Measurements from ENCODE around the gene ZC3H10. TPM values are rescaled to one million over a fixed set of nuclear protein-coding genes. Genes with fewer than 3 reads are reported as not detected.

ZC3H10 gene
- total RNA-seq, 4 donors from 2014 or later: 3.7 to 10.1 (median 4.5) TPM

DNA sequence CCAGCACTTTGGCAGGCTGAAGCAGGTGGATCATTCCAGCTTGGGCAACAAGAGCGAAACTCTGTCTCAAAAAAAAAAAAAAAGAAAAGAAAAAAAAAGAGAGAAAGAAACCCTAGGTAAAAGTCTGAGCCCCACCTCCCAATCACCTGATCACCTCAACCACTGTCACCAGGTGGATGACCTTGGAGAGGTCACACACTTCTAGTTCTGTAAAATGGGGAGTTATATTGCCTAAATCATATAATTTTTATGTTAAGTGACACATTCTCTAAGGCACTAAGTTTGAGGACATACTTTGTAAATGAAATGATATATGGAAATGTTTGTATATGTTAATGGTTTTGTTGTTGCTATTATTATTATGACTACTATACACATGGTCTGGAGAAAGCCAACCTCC, 39.6 kb upstream of the ZC3H10 start:
- Histone ChIP-seq H3K27me3 (no peaks in the 10 kb centered on the region), H3K9me3 (no peaks in the 10 kb centered on the region), H3K27ac (peak overlapping the region; percentile 89 to 94 (median 90)), H3K4me1 (peaks cover 0 to 23% (median 12%) of the 10 kb centered on the region in 4 donors), H3K4me3 (peak overlapping the region in 1 of 4 donors; percentile 65), H3K36me3 (no peaks in the 10 kb centered on the region)
- TF ChIP-seq POLR2AphosphoS5 (IDR thresholded peaks at IDR 0.05): no peak
- no peak for TF ChIP-seq POLR2A (IDR thresholded peaks at IDR 0.05)
- TF ChIP-seq, protein P1, sequence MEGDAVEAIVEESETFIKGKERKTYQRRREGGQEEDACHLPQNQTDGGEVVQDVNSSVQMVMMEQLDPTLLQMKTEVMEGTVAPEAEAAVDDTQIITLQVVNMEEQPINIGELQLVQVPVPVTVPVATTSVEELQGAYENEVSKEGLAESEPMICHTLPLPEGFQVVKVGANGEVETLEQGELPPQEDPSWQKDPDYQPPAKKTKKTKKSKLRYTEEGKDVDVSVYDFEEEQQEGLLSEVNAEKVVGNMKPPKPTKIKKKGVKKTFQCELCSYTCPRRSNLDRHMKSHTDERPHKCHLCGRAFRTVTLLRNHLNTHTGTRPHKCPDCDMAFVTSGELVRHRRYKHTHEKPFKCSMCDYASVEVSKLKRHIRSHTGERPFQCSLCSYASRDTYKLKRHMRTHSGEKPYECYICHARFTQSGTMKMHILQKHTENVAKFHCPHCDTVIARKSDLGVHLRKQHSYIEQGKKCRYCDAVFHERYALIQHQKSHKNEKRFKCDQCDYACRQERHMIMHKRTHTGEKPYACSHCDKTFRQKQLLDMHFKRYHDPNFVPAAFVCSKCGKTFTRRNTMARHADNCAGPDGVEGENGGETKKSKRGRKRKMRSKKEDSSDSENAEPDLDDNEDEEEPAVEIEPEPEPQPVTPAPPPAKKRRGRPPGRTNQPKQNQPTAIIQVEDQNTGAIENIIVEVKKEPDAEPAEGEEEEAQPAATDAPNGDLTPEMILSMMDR (IDR thresholded peaks at IDR 0.05): no peak
- no peak for TF ChIP-seq EP300 (IDR thresholded peaks at IDR 0.05; ENCODE audit: low read depth)
- no peak for DNase-seq
- intact Hi-C loops (cut with DNase I; ENCODE audit: low total_unique reads) (no loop called here), in situ Hi-C loops (cut with MboI; ENCODE audit: low pct_ligation_motif_present in 1 of 4, low pct_unique_long_range_greater_than_20kb in 1 of 4, low sequenced_read_pairs in 3 of 4) (no loop called here)
- 88% methylated on average over 1 of the region's 1 CpG; no CpG with 5 or more reads in 1 of the 2 donors for WGBS, 2 donors (ENCODE audit: low coverage in 1 of 2)

DNA sequence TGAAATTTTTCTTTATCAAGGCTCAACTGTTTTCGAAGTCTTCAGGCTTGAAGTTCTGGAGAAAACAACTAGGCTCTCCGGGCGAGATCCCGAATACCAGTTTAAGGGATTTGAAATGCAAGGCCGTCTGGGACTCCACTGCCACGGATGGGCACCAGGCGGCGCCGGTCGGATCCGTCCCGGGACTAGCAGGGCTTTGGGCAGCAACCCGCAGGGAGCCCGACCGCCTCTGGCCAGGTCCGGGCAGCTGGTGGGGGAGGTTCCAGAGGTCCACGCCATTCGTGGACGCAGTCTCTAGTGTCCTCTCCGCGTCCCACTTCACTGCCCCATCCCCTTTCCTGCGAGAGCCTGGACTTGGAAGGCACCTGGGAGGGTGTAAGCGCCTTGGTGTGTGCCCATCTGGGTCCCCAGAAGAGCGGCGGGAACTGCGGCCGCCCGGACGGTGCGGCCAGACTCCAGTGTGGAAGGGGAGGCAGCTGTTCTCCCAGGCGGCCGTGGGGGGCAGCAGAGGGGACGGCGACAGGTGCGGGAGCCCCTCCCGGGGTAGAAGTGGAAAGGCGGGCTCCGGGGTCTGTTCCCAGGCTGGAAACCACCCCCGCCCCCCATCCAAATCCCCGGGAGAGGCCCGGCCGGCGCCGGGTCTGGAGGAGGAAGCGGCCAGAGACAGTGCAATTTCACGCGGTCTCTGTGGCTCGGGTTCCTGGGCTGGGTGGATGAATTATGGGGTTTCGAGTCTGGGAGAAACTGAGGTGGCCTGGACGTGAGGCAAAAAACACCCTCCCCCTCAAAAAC, 38.9 kb upstream of the ZC3H10 start:
- TF ChIP-seq, protein P1 (IDR thresholded peaks at IDR 0.05): peak; percentile 74 to 93 (median 78)
- TF ChIP-seq EP300 (IDR thresholded peaks at IDR 0.05; ENCODE audit: low read depth): no peak
- TF ChIP-seq POLR2AphosphoS5 (IDR thresholded peaks at IDR 0.05): peak in 2 of 3 donors; percentile 70 to 77
- TF ChIP-seq POLR2A (IDR thresholded peaks at IDR 0.05): peak; percentile 73
- WGBS, 2 donors (ENCODE audit: low coverage in 1 of 2): 2% methylated on average over 45 of the region's 50 CpGs; no CpG with 5 or more reads in 1 of the 2 donors
- intact Hi-C loops (cut with DNase I; ENCODE audit: low total_unique reads): no loop called here
- Histone ChIP-seq H3K9me3 (no peaks in the 10 kb centered on the region), H3K27me3 (no peaks in the 10 kb centered on the region), H3K27ac (peak overlapping the region; percentile 89 to 94 (median 90)), H3K4me1 (peaks cover 0 to 28% (median 17%) of the 10 kb centered on the region in 4 donors), H3K4me3 (peak overlapping the region; percentile 35 to 74 (median 64)), H3K36me3 (no peaks in the 10 kb centered on the region)
- DNase-seq: peak; percentile 94
- in situ Hi-C loops (cut with MboI; ENCODE audit: low pct_ligation_motif_present in 1 of 4, low pct_unique_long_range_greater_than_20kb in 1 of 4, low sequenced_read_pairs in 3 of 4): no loop called here

DNA sequence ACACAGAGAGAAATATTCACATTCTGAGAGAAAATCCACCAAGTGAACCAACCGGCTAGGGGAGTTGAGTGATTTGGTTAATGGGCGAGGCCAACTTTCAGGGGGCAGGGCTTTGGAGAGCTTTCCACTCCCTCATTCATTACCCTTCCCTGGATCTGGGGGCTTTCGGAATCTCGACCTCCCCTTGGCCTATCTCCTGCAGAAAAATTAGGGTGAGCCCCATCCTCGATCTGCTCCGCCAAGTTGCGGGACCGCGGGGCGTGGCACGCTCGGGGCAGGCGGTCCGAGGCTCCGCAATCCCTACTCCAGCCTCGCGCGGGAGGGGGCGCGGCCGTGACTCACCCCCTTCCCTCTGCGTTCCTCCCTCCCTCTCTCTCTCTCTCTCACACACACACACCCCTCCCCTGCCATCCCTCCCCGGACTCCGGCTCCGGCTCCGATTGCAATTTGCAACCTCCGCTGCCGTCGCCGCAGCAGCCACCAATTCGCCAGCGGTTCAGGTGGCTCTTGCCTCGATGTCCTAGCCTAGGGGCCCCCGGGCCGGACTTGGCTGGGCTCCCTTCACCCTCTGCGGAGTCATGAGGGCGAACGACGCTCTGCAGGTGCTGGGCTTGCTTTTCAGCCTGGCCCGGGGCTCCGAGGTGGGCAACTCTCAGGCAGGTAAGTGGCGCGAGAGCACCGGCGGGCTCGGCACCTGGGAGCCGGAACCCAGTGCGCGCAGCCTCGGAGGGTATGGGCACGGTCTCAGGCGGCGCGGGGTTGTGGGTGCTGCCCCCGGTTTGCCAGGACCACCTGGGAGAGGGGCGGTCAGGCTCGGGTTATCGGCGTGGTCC, 38.1 kb upstream of the ZC3H10 start, which contains the start of gene ERBB3:
TSS of gene ERBB3 (plus strand) at position 443 of the 833 bp plus-strand sequence. CDS start at position 579, 136 bp downstream.
- intact Hi-C loops (cut with DNase I; ENCODE audit: low total_unique reads) (no loop called here), in situ Hi-C loops (cut with MboI; ENCODE audit: low pct_ligation_motif_present in 1 of 4, low pct_unique_long_range_greater_than_20kb in 1 of 4, low sequenced_read_pairs in 3 of 4) (no loop called here)
- DNase-seq: peak; percentile 90
- peaks cover 0 to 37% (median 19%) of the 10 kb centered on the region in 4 donors for H3K4me1 ChIP-seq
- no peaks in the 10 kb centered on the region for H3K36me3 ChIP-seq
- H3K27me3 ChIP-seq: no peaks in the 10 kb centered on the region
- H3K27ac ChIP-seq: peak within 1 kb of the TSS; percentile 89 to 94 (median 90)
- TF ChIP-seq EP300 (IDR thresholded peaks at IDR 0.05; ENCODE audit: low read depth): no peak
- TF ChIP-seq, protein P1 (IDR thresholded peaks at IDR 0.05): peak in 2 of 5 experiments; percentile 7 to 51
- peak; percentile 97 for TF ChIP-seq POLR2A (IDR thresholded peaks at IDR 0.05)
- peak; percentile 65 to 96 (median 96) for TF ChIP-seq POLR2AphosphoS5 (IDR thresholded peaks at IDR 0.05)
- 1% methylated on average over 53 of the region's 59 CpGs; no CpG with 5 or more reads in 1 of the 2 donors for WGBS, 2 donors (ENCODE audit: low coverage in 1 of 2)
- H3K9me3 ChIP-seq: no peaks in the 10 kb centered on the region
- peak within 1 kb of the TSS; percentile 35 to 74 (median 64) for H3K4me3 ChIP-seq

Data from transverse colon (tissue), 4 donors.